Activated effector memory CD4-positive, alpha-beta T cell treated with Interleukin-2 at 50 U/mL for 16 hours (primary cell): ENCODE data around the gene AP2A1.

Source experiments
- DNase-seq: peaks from one replicate; pipeline ENCODE4 v3.0.0-alpha.2; 2020

AP2A1 gene

GRCh38 chr19:49843265-49843664 lies 76.5 kb downstream of the AP2A1 start:
- no peak for DNase-seq

- DNase-seq = no peak
Observed at GRCh38 chr19:49844138-49845095, 77.6 kb downstream of the AP2A1 start.

- DNase-seq = no peak
Observed at GRCh38 chr19:49845414-49845813, 78.6 kb downstream of the AP2A1 start.

GRCh38 chr19:49846408-49846807 lies 79.6 kb downstream of the AP2A1 start:
- DNase-seq = no peak

GRCh38 chr19:49847731-49848696 lies 81.2 kb downstream of the AP2A1 start:
- no peak for DNase-seq

- DNase-seq = no peak
Observed at GRCh38 chr19:49848938-49849337, 82.1 kb downstream of the AP2A1 start.

- no peak for DNase-seq
Observed at GRCh38 chr19:49849433-49850220, 82.8 kb downstream of the AP2A1 start.

- no peak for DNase-seq
Observed at GRCh38 chr19:49850221-49850486, 83.4 kb downstream of the AP2A1 start.

GRCh38 chr19:49850487-49851342 lies 83.9 kb downstream of the AP2A1 start, which contains the start of gene PTOV1:
PTOV1 (plus strand) TSS chr19:49851159.
- DNase-seq = peak; percentile 80

- no peak for DNase-seq
Observed at GRCh38 chr19:49851456-49852259, 84.9 kb downstream of the AP2A1 start.

- DNase-seq = no peak
Observed at GRCh38 chr19:49852631-49853126, 85.9 kb downstream of the AP2A1 start.

- no peak for DNase-seq
Observed at GRCh38 chr19:49853852-49854377, 87.1 kb downstream of the AP2A1 start.

GRCh38 chr19:49854378-49855263 lies 87.8 kb downstream of the AP2A1 start:
- no peak for DNase-seq

GRCh38 chr19:49855277-49855675 lies 88.5 kb downstream of the AP2A1 start:
- DNase-seq = no peak

- DNase-seq = no peak
Observed at GRCh38 chr19:49855676-49856573, 89.1 kb downstream of the AP2A1 start.

GRCh38 chr19:49856574-49857021 lies 89.8 kb downstream of the AP2A1 start:
- no peak for DNase-seq
